GM19395 (cell line): ENCODE measurements around the gene PTPRG.

Experiments
- ATAC-seq: cut with Tn5 transposase; IDR thresholded peaks from one replicate; pipeline ENCODE4 v1.9.1; 2021; ENCODE audit warnings: mild to moderate bottlenecking, moderate library complexity; ENCODE audit not compliant: unreplicated experiment

Gene PTPRG

GRCh38 chr3:61847784-61848462, 286.6 kb downstream of the PTPRG start:
- ATAC-seq = no peak

- ATAC-seq = no peak
Measured at GRCh38 chr3:61848885-61849284, 287.5 kb downstream of the PTPRG start.

GRCh38 chr3:61853912-61854311, 292.5 kb downstream of the PTPRG start:
- ATAC-seq = no peak

- no peak for ATAC-seq
Measured at GRCh38 chr3:61855211-61855610, 293.8 kb downstream of the PTPRG start.

GRCh38 chr3:61857297-61857696, 295.9 kb downstream of the PTPRG start:
- no peak for ATAC-seq

- ATAC-seq = no peak
Measured at GRCh38 chr3:61858054-61858453, 296.7 kb downstream of the PTPRG start.

GRCh38 chr3:61861410-61861809, 300.0 kb downstream of the PTPRG start:
- no peak for ATAC-seq

GRCh38 chr3:61862614-61863289, 301.4 kb downstream of the PTPRG start:
- no peak for ATAC-seq

- ATAC-seq = no peak
Measured at GRCh38 chr3:61863579-61863978, 302.2 kb downstream of the PTPRG start.

GRCh38 chr3:61864886-61865285, 303.5 kb downstream of the PTPRG start:
- no peak for ATAC-seq

GRCh38 chr3:61865466-61866152, 304.2 kb downstream of the PTPRG start:
- ATAC-seq = no peak

- ATAC-seq = no peak
Measured at GRCh38 chr3:61866153-61866542, 304.8 kb downstream of the PTPRG start.

GRCh38 chr3:61866961-61867461, 305.6 kb downstream of the PTPRG start:
- no peak for ATAC-seq

GRCh38 chr3:61868499-61868898, 307.1 kb downstream of the PTPRG start:
- ATAC-seq = no peak

- no peak for ATAC-seq
Measured at GRCh38 chr3:61869371-61869770, 308.0 kb downstream of the PTPRG start.

GRCh38 chr3:61871644-61872043, 310.3 kb downstream of the PTPRG start:
- ATAC-seq = no peak

- no peak for ATAC-seq
Measured at GRCh38 chr3:61872077-61872706, 310.8 kb downstream of the PTPRG start.

- no peak for ATAC-seq
Measured at GRCh38 chr3:61875046-61875844, 313.9 kb downstream of the PTPRG start.

GRCh38 chr3:61875976-61876671, 314.8 kb downstream of the PTPRG start:
- ATAC-seq = no peak

GRCh38 chr3:61876797-61877196, 315.4 kb downstream of the PTPRG start:
- ATAC-seq = no peak
